Right kidney (tissue), 1 donor: ENCODE measurements around the gene L2HGDH.

Experiments
- DNase-seq: peaks from one replicate; pipeline ENCODE4 v3.0.0-alpha.2; 2016

L2HGDH gene

GRCh38 chr14:50229681-50230080 is 82.3 kb downstream of the L2HGDH start:
- no peak for DNase-seq

DNA sequence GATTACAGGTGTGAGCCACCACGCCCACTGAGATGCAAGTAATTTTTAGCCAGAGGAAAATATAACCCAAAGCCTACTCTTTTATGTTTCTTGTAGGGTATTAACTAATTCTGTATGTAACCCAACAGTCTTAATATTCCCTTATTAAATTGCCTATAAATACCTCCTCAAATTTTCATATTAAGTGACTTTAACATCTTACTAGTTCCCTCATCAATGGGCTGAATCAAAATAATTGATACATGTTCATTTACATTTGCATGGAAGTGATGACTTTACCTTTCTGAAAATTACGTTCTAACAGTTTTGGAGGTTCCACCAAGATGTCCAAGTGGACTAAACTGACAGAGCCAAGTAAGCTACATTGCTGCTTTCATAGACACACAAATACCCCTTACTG is 83.7 kb downstream of the L2HGDH start:
- no peak for DNase-seq

- DNase-seq: no peak
Observed at GRCh38 chr14:50225974-50226297, 86.1 kb downstream of the L2HGDH start.

DNA sequence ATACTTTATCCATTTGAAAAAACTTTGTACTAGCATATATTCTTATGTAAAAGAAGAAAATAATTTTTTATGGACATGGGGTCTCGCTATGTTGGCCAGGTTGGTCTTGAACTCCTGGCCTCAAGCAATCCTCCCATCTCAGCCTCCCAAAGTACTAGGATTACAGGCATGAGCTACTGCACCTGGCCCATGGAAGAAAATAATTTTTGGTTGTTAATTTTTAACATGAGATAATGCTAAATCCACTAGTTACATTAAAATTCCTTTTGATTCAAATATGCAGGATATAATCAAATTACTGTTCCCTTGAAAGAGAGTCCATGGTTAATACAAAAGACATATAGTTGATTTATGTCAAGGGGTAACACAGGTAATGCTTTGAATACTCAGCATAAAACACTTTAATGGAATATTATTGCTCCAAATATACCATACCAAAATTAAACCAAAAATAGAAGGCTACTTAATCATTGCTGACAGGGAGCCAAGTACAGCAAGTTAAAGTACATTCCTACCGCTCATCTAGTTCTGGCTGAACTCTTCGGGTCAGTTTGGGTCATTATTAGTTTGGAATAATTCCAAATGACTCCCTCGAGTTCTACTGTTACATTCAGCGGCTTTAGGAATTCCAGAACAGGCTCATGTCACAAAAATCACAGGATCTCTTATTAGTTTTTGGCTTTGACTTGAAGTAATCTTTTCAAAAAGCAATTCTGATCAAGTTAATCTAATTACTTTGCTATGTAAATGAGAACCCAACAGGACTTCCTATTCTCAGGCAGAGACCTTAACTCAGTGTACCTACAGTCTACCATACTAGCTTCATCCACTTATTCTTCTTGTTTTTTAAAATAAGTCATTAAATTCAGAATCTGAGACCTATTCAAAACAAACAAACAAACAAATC is 86.7 kb downstream of the L2HGDH start:
- DNase-seq: peak; percentile 49

GRCh38 chr14:50222055-50222613 is 89.9 kb downstream of the L2HGDH start:
- DNase-seq: no peak

GRCh38 chr14:50218501-50218900 is 93.5 kb downstream of the L2HGDH start:
- no peak for DNase-seq

DNA sequence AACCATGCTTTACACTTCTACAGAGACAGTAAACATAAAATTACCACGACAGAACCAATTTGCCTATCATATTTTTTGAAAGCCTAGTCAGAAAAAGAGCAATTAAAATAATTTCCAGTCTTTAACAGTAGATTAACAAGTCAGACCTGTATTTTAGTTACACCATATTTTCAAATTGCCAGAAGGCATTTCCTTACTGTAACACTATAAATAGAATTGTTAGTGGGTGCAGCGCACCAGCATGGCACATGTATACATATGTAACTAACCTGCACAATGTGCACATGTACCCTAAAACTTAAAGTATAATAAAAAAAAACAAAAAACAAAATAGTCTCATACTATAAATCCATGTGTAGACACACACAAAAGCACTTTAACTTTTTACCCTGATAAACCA is 96.6 kb downstream of the L2HGDH start:
- DNase-seq: no peak

GRCh38 chr14:50213795-50214194 is 98.2 kb downstream of the L2HGDH start:
- DNase-seq: no peak

DNA sequence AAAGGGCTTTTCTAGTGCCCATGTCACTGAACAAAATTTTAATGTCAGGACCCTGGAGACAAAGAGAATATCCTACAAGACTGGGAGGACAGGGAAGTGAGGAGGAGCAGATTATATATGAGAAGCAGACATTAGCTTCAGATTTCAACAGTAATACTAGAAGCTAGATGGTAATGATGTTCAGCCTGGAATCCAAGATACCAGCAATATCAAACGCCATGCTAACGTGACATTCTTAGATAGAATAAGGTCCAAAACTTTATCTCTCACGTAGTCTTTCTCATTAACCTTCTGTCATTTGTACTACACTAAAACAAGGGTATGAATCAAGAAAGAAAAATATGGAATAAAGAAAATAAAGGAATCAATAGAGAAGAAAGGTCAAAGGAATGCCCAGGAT is 99.3 kb downstream of the L2HGDH start:
- no peak for DNase-seq

DNA sequence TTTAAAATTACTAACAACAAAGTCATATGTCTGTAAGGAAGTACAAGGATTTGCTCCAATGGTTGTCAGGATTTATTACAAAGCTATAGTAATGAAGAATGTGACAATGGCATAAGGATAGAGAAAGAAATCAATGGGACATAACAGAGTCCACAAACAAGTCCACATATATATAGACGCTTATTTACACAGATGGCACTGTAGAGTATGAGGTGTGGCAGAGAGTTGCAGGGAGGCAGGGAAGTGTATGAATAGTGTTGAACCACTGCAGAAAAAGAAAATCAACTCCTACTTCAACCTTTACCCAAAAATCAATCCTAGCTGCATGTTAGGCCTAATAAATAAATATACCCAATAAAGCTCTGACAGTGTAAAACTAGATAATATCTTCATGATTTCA is 102.0 kb downstream of the L2HGDH start:
- no peak for DNase-seq

DNA sequence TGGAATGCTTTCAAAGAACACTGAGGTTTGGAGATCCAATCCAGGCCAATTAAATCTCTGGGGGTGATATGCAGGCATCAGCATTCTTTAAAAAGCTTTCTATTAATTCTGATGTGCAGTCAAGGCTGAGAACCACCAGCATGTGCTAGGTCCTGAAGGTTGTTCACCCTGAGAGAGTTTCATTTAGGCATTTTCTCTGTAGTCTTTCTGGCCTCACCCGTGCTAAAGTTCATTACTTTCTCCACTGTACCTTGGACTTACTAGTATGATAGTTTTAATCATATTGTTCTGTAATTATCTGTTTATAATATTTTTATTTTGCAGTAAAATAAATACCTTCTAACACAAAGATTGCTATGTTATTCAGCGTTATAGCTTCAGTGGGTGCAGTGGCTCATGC is 113.5 kb downstream of the L2HGDH start:
- DNase-seq: no peak

GRCh38 chr14:50191499-50191898 is 120.5 kb downstream of the L2HGDH start:
- no peak for DNase-seq
